ENCODE data around the gene TBR1.

Gene TBR1

DNA sequence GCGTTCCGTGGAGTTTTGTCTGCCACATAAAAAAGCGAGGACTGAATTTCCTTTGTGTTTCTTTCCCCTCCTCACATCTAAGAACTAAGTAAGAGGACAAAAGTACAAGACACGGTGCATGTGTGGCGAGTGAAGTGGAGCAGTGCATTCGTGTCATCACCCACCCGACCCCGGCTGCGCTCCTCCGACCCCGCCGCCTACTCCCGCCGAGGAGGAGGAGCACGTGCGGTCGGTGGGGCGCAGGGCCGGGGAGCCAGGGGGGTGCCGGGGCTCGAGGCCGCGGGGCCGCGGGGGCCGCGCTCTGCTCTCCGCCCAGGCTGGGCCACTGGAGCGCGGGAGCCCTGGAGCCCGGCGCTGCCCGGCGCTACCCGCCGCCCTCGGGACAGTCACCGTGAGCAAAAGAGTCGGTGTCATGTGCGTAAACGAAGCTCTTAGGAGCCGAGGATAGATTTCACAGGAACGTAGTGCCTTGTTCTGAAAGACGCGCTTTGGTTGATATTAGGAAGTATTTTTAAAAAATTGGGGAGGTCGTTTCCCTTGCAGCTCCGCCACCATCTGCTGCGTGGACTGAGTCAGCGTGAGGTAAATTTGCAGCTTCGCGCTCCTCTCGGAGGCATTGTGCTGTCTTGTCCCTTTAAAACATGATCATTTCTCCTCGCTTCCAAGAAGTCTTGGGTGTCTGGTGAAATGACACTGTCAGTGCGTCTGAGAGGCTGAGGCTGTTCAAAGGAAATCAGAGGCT is 11.0 kb downstream of the TBR1 start:
- DNase-seq (ENCODE audit: low read depth in 2 of 2) = peak in 1 of 2 donors; percentile 44

DNA sequence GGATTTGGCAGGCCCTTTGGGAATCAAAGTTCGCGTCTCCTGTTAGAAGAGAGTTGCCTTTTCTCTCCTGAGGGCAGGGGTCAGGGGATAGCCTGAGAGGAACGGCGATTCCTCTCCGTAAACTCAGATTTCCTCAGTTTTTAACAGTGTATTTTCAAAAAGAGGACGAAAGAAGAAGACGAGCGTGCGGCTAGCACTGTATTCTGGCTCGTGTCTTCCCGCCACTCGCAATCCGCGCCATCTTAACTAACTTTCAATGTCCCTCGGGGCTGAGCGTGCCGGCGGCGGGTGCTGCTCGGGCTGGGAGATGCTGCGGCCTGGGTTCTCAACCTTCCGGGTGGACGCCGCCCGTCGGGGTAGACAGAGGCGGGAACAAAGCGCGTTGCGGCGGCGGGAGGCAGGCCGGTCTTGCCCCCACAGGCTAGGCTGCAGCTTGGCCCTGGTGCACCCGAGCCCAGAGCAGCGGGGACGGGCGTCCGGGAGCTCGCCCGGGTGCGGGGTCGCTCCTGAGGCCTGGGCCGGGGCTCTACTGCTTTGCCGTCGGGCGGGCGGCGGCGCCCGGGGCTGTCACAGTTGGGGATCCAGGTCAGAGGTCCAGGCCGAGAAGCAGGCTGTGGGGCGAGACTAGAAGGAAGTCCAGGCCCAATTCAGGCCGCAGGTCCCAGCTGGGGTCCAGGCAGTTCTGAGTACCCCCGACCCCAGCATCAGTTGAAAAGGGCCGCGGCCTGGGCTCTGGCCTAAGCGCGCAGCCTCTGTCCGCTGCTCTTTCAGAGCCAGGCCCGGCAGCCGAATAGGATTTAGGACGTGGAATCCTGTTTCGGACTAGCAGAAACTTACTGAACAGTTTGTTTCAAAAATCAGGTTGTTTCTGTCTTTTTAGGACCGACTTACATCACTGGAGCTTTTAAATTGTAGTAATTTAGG is 11.8 kb downstream of the TBR1 start:
- TF ChIP-seq, protein P1, sequence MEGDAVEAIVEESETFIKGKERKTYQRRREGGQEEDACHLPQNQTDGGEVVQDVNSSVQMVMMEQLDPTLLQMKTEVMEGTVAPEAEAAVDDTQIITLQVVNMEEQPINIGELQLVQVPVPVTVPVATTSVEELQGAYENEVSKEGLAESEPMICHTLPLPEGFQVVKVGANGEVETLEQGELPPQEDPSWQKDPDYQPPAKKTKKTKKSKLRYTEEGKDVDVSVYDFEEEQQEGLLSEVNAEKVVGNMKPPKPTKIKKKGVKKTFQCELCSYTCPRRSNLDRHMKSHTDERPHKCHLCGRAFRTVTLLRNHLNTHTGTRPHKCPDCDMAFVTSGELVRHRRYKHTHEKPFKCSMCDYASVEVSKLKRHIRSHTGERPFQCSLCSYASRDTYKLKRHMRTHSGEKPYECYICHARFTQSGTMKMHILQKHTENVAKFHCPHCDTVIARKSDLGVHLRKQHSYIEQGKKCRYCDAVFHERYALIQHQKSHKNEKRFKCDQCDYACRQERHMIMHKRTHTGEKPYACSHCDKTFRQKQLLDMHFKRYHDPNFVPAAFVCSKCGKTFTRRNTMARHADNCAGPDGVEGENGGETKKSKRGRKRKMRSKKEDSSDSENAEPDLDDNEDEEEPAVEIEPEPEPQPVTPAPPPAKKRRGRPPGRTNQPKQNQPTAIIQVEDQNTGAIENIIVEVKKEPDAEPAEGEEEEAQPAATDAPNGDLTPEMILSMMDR (IDR thresholded peaks at IDR 0.05; ENCODE audit: low read depth, low read length) = no peak
- no peak for DNase-seq (ENCODE audit: low read depth in 2 of 2)
- no peak overlapping the region for H3K4me3 ChIP-seq (replicated peaks in 1 of 2; ENCODE audit: low read depth in 2 of 2, low read length in 2 of 2)

More for the DNA sequence above, 11.0 kb downstream of the TBR1 start:
- TF ChIP-seq, protein P1 (IDR thresholded peaks at IDR 0.05; ENCODE audit: low read depth, low read length) = no peak
- H3K4me3 ChIP-seq (replicated peaks in 1 of 2; ENCODE audit: low read depth in 2 of 2, low read length in 2 of 2) = peak overlapping the region in 1 of 2 donors; percentile 21

DNA sequence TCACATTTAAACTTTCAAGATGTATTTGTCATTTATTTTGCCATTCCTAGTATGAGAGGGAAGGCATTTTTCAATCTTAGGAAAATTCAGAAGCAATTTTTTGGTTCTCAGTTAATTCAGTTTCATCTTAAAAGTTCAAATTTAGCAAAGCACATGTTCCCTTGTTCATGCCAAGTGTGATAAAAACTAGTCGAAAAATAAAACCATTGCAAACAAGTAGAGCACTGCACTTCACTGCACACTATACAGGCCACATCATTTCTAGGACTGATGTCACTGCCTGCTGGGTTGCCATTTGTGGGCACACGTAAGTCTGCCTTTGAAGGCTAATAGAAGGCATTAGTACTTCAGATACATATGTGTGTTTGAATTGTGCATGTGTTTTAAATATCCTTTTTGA is 14.3 kb downstream of the TBR1 start:
- no peak for DNase-seq (ENCODE audit: low read depth in 2 of 2)
- TF ChIP-seq, protein P1 (IDR thresholded peaks at IDR 0.05; ENCODE audit: low read depth, low read length) = no peak
- no peak overlapping the region for H3K4me3 ChIP-seq (replicated peaks in 1 of 2; ENCODE audit: low read depth in 2 of 2, low read length in 2 of 2)

DNA sequence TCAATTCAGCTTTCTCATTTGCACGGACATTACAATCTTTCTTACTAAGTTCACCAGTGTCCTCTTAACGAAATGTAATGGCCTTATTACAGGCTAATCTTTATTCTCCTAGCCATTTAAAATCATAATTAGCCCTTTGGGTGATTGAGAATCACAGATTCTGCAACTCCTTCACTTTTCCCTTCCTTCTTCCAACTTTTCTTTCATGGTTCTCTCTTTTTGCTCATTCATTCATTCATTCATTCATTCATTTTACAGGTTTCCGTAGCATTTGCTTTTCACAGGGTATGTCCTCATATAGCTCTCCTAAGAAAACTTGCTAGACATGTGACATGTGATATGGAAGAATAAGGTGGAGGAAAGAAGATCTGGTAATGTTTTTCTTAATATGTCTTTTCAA is 16.0 kb downstream of the TBR1 start:
- no peak for DNase-seq (ENCODE audit: low read depth in 2 of 2)
- no peak overlapping the region for H3K4me3 ChIP-seq (replicated peaks in 1 of 2; ENCODE audit: low read depth in 2 of 2, low read length in 2 of 2)
- TF ChIP-seq, protein P1 (IDR thresholded peaks at IDR 0.05; ENCODE audit: low read depth, low read length) = no peak

DNA sequence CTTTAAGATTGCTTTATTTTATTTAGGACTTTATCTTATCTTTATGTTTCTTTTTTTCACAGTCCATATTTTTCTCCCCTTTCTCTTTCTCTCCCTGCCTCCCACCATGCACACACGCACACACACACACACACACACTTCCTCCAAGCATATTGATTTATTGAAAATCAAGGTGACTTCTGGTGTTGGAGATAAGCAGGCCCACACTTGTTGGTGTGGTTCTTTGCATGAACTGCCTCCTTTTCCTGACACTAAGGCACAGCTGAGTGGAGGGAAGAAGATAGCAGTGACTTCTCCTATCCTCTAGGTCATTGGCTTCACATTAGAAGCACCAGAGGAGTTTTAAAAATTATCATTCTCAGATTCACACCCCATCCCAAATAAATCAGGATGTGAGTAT is 18.0 kb downstream of the TBR1 start:
- DNase-seq (ENCODE audit: low read depth in 2 of 2) = no peak
- no peak overlapping the region for H3K4me3 ChIP-seq (replicated peaks in 1 of 2; ENCODE audit: low read depth in 2 of 2, low read length in 2 of 2)

DNA sequence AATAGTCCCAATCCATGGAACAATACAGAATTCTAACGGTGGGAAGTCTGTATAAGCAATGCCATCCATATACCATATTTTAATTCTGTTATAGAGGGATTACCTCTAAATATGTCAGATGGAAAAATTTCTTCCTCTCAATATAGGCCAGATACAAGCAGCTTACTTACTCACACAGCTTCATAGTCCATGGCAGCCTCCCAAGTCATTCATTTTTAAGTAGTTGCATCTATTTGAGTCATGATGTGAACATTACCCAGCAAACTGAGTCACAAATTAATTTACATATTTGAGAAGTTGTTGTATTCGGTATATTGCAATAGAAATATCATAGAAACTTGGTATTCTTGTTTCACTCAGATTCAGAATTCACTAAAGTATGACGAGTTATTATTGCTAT is 20.3 kb downstream of the TBR1 start:
- TF ChIP-seq, protein P1 (IDR thresholded peaks at IDR 0.05; ENCODE audit: low read depth, low read length) = no peak
- peak; percentile 62 to 95 for DNase-seq (ENCODE audit: low read depth in 2 of 2)
- H3K4me3 ChIP-seq (replicated peaks in 1 of 2; ENCODE audit: low read depth in 2 of 2, low read length in 2 of 2) = no peak overlapping the region

More for the DNA sequence above, 18.0 kb downstream of the TBR1 start:
- TF ChIP-seq, protein P1 (IDR thresholded peaks at IDR 0.05; ENCODE audit: low read depth, low read length) = no peak
